Nephron progenitor cell (in vitro differentiated cells): ENCODE measurements around the gene RICTOR.
"Not testable (repeated sequence)": the region's sequence is repeated elsewhere in the genome, so short reads cannot be mapped to it uniquely, and the experiment has no call there.

Experiments
- DNase-seq: peaks from one replicate; pipeline ENCODE4 v3.0.0; 2021
- H3K27ac Mint-ChIP-seq: 2 replicates; pipeline ENCODE4 v1.8.0; 2021; ENCODE audit warnings: mild to moderate bottlenecking, moderate library complexity, mixed read lengths
- H3K27me3 Mint-ChIP-seq: 2 replicates; pipeline ENCODE4 v1.8.0; 2021; ENCODE audit warnings: mild to moderate bottlenecking, low read depth, mixed read lengths; ENCODE audit not compliant: poor library complexity
- H3K36me3 Mint-ChIP-seq: 2 replicates; pipeline ENCODE4 v1.8.0; 2021; ENCODE audit warnings: low read depth, mixed read lengths
- H3K4me1 Mint-ChIP-seq: 2 replicates; pipeline ENCODE4 v1.8.0; 2021; ENCODE audit warnings: mixed read lengths
- H3K4me3 Mint-ChIP-seq: 2 replicates; pipeline ENCODE4 v1.8.0; 2021; ENCODE audit warnings: mild to moderate bottlenecking, moderate library complexity, mixed read lengths
- H3K9me3 Mint-ChIP-seq: 2 replicates; pipeline ENCODE4 v1.8.0; 2021; ENCODE audit warnings: mild to moderate bottlenecking, moderate library complexity, mixed read lengths
- CTCF ChIP-seq: fragments of 200-600 bp; sonication (generic); IDR thresholded peaks from 2 replicates; pipeline ENCODE4 v1.5.0; 2021; ENCODE audit warnings: antibody characterized with exemption

The RICTOR gene

GRCh38 chr5:39053189-39053588, 21.0 kb downstream of the RICTOR start:
- TF ChIP-seq CTCF = no peak
- Mint-ChIP-seq H3K9me3 (no peaks in the 10 kb centered on the region), H3K4me1 (no peaks in the 10 kb centered on the region), H3K4me3 (no peak overlapping the region), H3K27me3 (no peaks in the 10 kb centered on the region), H3K27ac (no peak overlapping the region), H3K36me3 (peaks cover 24% of the 10 kb centered on the region)
- no peak for DNase-seq

- H3K27me3 Mint-ChIP-seq = no peaks in the 10 kb centered on the region
- H3K4me1 Mint-ChIP-seq = no peaks in the 10 kb centered on the region
- peaks cover 9% of the 10 kb centered on the region for H3K9me3 Mint-ChIP-seq
- DNase-seq = no peak
- peaks cover 33% of the 10 kb centered on the region for H3K36me3 Mint-ChIP-seq
- H3K4me3 Mint-ChIP-seq = no peak overlapping the region
- TF ChIP-seq CTCF = no peak
- no peak overlapping the region for H3K27ac Mint-ChIP-seq
Measured at GRCh38 chr5:39052141-39052540, 22.1 kb downstream of the RICTOR start.

- H3K27me3 Mint-ChIP-seq = no peaks in the 10 kb centered on the region
- no peak overlapping the region for H3K27ac Mint-ChIP-seq
- no peak for TF ChIP-seq CTCF
- peaks cover 38% of the 10 kb centered on the region for H3K36me3 Mint-ChIP-seq
- H3K4me1 Mint-ChIP-seq = no peaks in the 10 kb centered on the region
- no peak for DNase-seq
- H3K4me3 Mint-ChIP-seq = no peak overlapping the region
- H3K9me3 Mint-ChIP-seq = peaks cover 16% of the 10 kb centered on the region
Measured at GRCh38 chr5:39049315-39049714, 24.9 kb downstream of the RICTOR start.

- no peak for TF ChIP-seq CTCF
- Mint-ChIP-seq H3K36me3 (peaks cover 23% of the 10 kb centered on the region), H3K27ac (no peak overlapping the region), H3K9me3 (peaks cover 24% of the 10 kb centered on the region), H3K27me3 (no peaks in the 10 kb centered on the region), H3K4me1 (no peaks in the 10 kb centered on the region), H3K4me3 (no peak overlapping the region)
- DNase-seq = no peak
Measured at GRCh38 chr5:39040875-39041274, 33.3 kb downstream of the RICTOR start.

DNA sequence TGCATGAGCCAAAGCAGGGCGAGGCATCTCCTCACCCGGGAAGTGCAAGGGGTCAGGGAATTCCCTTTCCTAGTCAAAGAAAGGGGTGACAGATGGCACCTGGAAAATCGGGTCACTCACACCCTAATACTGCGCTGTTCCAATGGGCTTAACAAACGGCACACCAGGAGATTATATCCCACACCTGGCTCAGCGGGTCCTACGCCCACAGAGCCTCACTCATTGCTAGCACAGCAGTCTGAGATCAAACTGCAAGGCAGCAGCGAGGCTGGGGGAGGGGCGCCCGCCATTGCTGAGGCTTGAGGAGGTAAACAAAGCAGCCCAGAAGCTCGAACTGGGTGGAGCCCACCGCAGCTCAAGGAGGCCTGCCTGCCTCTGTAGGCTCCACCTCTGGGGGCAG, 39.7 kb downstream of the RICTOR start:
- not testable (repeated sequence) for H3K27me3 Mint-ChIP-seq, H3K4me3 Mint-ChIP-seq, H3K27ac Mint-ChIP-seq, DNase-seq, H3K4me1 Mint-ChIP-seq
- peaks cover 57% of the 10 kb centered on the region for H3K36me3 Mint-ChIP-seq
- peaks cover 58% of the 10 kb centered on the region for H3K9me3 Mint-ChIP-seq

- DNase-seq = no peak
- TF ChIP-seq CTCF = no peak
- peaks cover 81% of the 10 kb centered on the region for H3K36me3 Mint-ChIP-seq
- no peak overlapping the region for H3K4me3 Mint-ChIP-seq
- no peaks in the 10 kb centered on the region for H3K27me3 Mint-ChIP-seq
- peak overlapping the region; percentile 30 for H3K27ac Mint-ChIP-seq
- H3K4me1 Mint-ChIP-seq = no peaks in the 10 kb centered on the region
- peaks cover 72% of the 10 kb centered on the region for H3K9me3 Mint-ChIP-seq
Measured at GRCh38 chr5:39031041-39031440, 43.2 kb downstream of the RICTOR start.
